K562 (cell line): Measurements from ENCODE around the gene MAGI1. TPM values are rescaled to one million over a fixed set of nuclear protein-coding genes. Genes with fewer than 3 reads are reported as not detected.
A peak's percentile ranks its signal among the peaks of the same experiment; 100 is the strongest.

Experiments used
- ATAC-seq: fragments of 200-7000 bp; cut with Tn5 transposase; 3 replicates; pipeline ENCODE4 v1.9.1; 2020; ENCODE audit warnings: moderate library complexity
- BruUV-seq: library from RNA; stranded (reverse); fragments of 400-500 nt; replicated peaks from 2 replicates; lab custom pipeline; 2021; lab: Mats Ljungman, UMichigan
- CTCF ChIA-PET: fragments of 300-600 bp; formaldehyde crosslinking; extraction: SDS; loops from one replicate; lab custom pipeline; 2021; ENCODE audit warnings: low intra/inter-chr PET ratio; lab: Yijun Ruan, JAX
- POLR2A ChIA-PET: fragments of 300-600, 350-650 bp; sonication (Branson Sonifier 250); formaldehyde crosslinking; extraction: SDS; loops from one replicate; lab custom pipeline; 2021; ENCODE audit warnings: antibody characterized with exemption, inconsistent platforms; lab: Yijun Ruan, JAX
- DNase-seq, 4 experiments: peaks; one replicate each; pipeline versions ENCODE4 v3.0.0 to v3.0.0-alpha.2; 2011 to 2018; ENCODE audit warnings: low spot score in 3 of 4, mixed read lengths in 3 of 4; ENCODE audit errors: extremely low read depth in 1 of 4
- FAIRE-seq: peaks from 2 replicates; lab custom pipeline; 2011; peaks lifted over from hg19 to GRCh38; lab: Jason Lieb, UNC
- H2AFZ ChIP-seq: 2 replicates; pipeline ENCODE4 v1.6.0; 2011; ENCODE audit warnings: low read depth, low read length, control low read depth, inconsistent platforms
- H3K27ac ChIP-seq: fragments of 200-600 bp; 3 replicates; pipeline ENCODE4 v1.8.0; 2011; ENCODE audit warnings: low read depth, mild to moderate bottlenecking, control low read depth, inconsistent platforms, low read length, moderate library complexity, mixed read lengths; ENCODE audit errors: extremely low read depth
- H3K27me3 ChIP-seq, 2 experiments: fragments of 300-600 bp in 1 of 2; 2 replicates in 1 of 2; 3 replicates in 1 of 2; pipeline versions ENCODE4 v1.6.0 to v1.8.0; 2011; ENCODE audit warnings: inconsistent platforms in 2 of 2, low read length in 2 of 2, mild to moderate bottlenecking in 1 of 2, mixed read lengths in 1 of 2, moderate library complexity in 1 of 2; ENCODE audit not compliant: control insufficient read depth in 2 of 2, insufficient read depth in 2 of 2
- H3K36me3 ChIP-seq: fragments of 300-600 bp; 3 replicates; pipeline ENCODE4 v1.8.0; 2011; ENCODE audit warnings: mild to moderate bottlenecking, low read length, inconsistent platforms; ENCODE audit not compliant: control insufficient read depth, insufficient read depth
- H3K4me1 ChIP-seq, 2 experiments: fragments of 200-600 bp in 1 of 2; replicated peaks in 1 of 2; 2 replicates in 1 of 2; 3 replicates in 1 of 2; pipeline versions ENCODE4 v1.5.1 to v1.8.0; 2011; ENCODE audit warnings: inconsistent platforms in 2 of 2, low read length in 2 of 2, mild to moderate bottlenecking in 1 of 2, mixed read lengths in 1 of 2, moderate library complexity in 1 of 2; ENCODE audit not compliant: control insufficient read depth in 2 of 2, insufficient read depth in 2 of 2
- H3K4me2 ChIP-seq: 2 replicates; pipeline ENCODE4 v1.6.1; 2011; ENCODE audit warnings: low read length, control low read depth, inconsistent platforms, mixed read lengths; ENCODE audit not compliant: insufficient read depth
- H3K4me3 ChIP-seq: fragments of 200-600 bp; sonication (generic), shearing (Covaris generic); 2 replicates; pipeline ENCODE4 v1.5.1; 2016; ENCODE audit warnings: control low read depth, inconsistent platforms
- H3K79me2 ChIP-seq: fragments of 200-600 bp; 3 replicates; pipeline ENCODE4 v1.8.0; 2011; ENCODE audit warnings: low read length, inconsistent platforms; ENCODE audit not compliant: control insufficient read depth, insufficient read depth
- H3K9ac ChIP-seq, 2 experiments: 2 replicates each; pipeline versions ENCODE4 v1.6.0 to v1.6.1; 2011; ENCODE audit warnings: low read depth in 2 of 2, low read length in 2 of 2, control low read depth in 1 of 2, inconsistent platforms in 1 of 2, mild to moderate bottlenecking in 1 of 2, mixed read lengths in 1 of 2; ENCODE audit not compliant: insufficient read depth in 1 of 2
- H3K9me1 ChIP-seq: one replicate; pipeline ENCODE4 v1.6.0; 2011; ENCODE audit warnings: inconsistent platforms, mild to moderate bottlenecking, low read length, moderate library complexity; ENCODE audit not compliant: control insufficient read depth, insufficient read depth
- H3K9me3 ChIP-seq: replicated peaks from 2 replicates; pipeline ENCODE4 v1.5.1; 2011; ENCODE audit warnings: low read depth, low read length, inconsistent platforms; ENCODE audit not compliant: control insufficient read depth, insufficient read depth
- H4K20me1 ChIP-seq: replicated peaks from 2 replicates; pipeline ENCODE4 v1.6.1; 2011; ENCODE audit warnings: low read length, inconsistent platforms, mixed read lengths; ENCODE audit not compliant: control insufficient read depth, insufficient read depth
- CEBPG ChIP-seq, 3 experiments: fragments of 200-800 bp in 1 of 3; sonication (Bioruptor generic) in 1 of 3; sonication (generic) in 1 of 3; formaldehyde crosslinking in 1 of 3; IDR thresholded peaks in 2 of 3; conservative IDR thresholded peaks in 1 of 3; 2 replicates each; pipeline versions ENCODE4 v1.6.1 to v1.8.0; 2016 to 2022; ENCODE audit warnings: missing compliant biosample characterization in 2 of 3, missing genetic modification characterization in 2 of 3, mild to moderate bottlenecking in 1 of 3, missing genetic modification reagents in 1 of 3
- NFIC ChIP-seq: fragments of 450-650 bp; IDR thresholded peaks from 2 replicates; pipeline ENCODE4 v1.6.1; 2017; ENCODE audit warnings: mild to moderate bottlenecking, inconsistent platforms
- SMAD4 ChIP-seq: fragments of 250-450 bp; sonication (Bioruptor Pico); conservative IDR thresholded peaks from 2 replicates; pipeline ENCODE4 v1.8.0; 2021; ENCODE audit warnings: inconsistent platforms, mild to moderate bottlenecking, moderate library complexity
- ZNF274 ChIP-seq: IDR thresholded peaks from 2 replicates; pipeline ENCODE4 v1.6.1; 2011; ENCODE audit warnings: low read depth, mild to moderate bottlenecking, low read length, moderate library complexity, borderline replicate concordance
- ZNF444 ChIP-seq: fragments of 250-450 bp; sonication (Bioruptor Pico); IDR thresholded peaks from 2 replicates; pipeline ENCODE4 v1.4.0; 2020; ENCODE audit warnings: mild to moderate bottlenecking, moderate library complexity
- WGBS: fragments of 100-300 bp; shearing (Covaris generic); methylation state at CpG from one replicate; pipeline ENCODE4 v1.1.6; 2016; ENCODE audit warnings: low coverage, mixed read lengths; ENCODE audit not compliant: insufficient coverage; ENCODE audit errors: missing lambda C conversion rate; 5-methylcytosine and 5-hydroxymethylcytosine counted together
- in situ Hi-C: fragments of 300-500 bp; cut with MboI; formaldehyde crosslinking; loops from 4 replicates; pipeline ENCODE4 v1.15.0; 2018; ENCODE audit warnings: inconsistent platforms, mixed read lengths
- intact Hi-C: fragments of 100-400 bp; cut with micrococcal nuclease; formaldehyde crosslinking; loops from 2 replicates; pipeline ENCODE4 v1.14.2; 2022
- polyA plus RNA-seq, 8 experiments: library from polyadenylated mRNA; depleted of rRNA in 4 of 8; stranded (reverse) in 5 of 8; unstranded in 3 of 8; fragments of >200 nt; fragmentation: Nextera tagmentation in 2 of 8; fragmentation: Illumina TruSeq in 1 of 8; extraction: Ambion mirVana in 2 of 8; extraction: Trizol in 1 of 8; gene quantifications; 2 replicates each; pipeline versions ENCODE4 v1.2.1 to v1.2.3, GENCODE V29; 2011 to 2014; ENCODE audit warnings: inconsistent platforms in 1 of 8, missing spikeins in 1 of 8
- total RNA-seq, 7 experiments: library from RNA; depleted of rRNA in 6 of 7; stranded (reverse); fragments of >200 nt in 6 of 7; fragmentation: Illumina TruSeq in 2 of 7; extraction: Trizol in 2 of 7; gene quantifications; 2 replicates each; pipeline versions ENCODE4 v1.2.1 to v1.2.3, GENCODE V29; 2011 to 2021; ENCODE audit warnings: low replicate concordance in 1 of 7
- TF ChIP-seq, protein P1 (sequence below): sonication (generic); formaldehyde crosslinking; IDR thresholded peaks from 2 replicates; pipeline ENCODE4 v1.4.0; 2020; ENCODE audit warnings: mild to moderate bottlenecking, missing genetic modification reagents
- TF ChIP-seq, protein P2 (sequence below): fragments of 450-650 bp; formaldehyde crosslinking; IDR thresholded peaks from 2 replicates; pipeline ENCODE4 v1.4.0; 2020; ENCODE audit warnings: mild to moderate bottlenecking, moderate library complexity
- TF ChIP-seq, protein P3 (sequence below), 2 experiments: fragments of 450-650 bp; IDR thresholded peaks; 2 replicates each; pipeline ENCODE4 v1.6.1; 2016; ENCODE audit warnings: mild to moderate bottlenecking in 2 of 2, borderline replicate concordance in 1 of 2, low read depth in 1 of 2, moderate library complexity in 1 of 2

The MAGI1 gene
- total and polyA plus RNA-seq, 9 of the 15 experiments (the other 6 are each of a cell fraction or from before 2014, with no cell fraction given): 7.8 to 59.4 (median 43.2) TPM

DNA sequence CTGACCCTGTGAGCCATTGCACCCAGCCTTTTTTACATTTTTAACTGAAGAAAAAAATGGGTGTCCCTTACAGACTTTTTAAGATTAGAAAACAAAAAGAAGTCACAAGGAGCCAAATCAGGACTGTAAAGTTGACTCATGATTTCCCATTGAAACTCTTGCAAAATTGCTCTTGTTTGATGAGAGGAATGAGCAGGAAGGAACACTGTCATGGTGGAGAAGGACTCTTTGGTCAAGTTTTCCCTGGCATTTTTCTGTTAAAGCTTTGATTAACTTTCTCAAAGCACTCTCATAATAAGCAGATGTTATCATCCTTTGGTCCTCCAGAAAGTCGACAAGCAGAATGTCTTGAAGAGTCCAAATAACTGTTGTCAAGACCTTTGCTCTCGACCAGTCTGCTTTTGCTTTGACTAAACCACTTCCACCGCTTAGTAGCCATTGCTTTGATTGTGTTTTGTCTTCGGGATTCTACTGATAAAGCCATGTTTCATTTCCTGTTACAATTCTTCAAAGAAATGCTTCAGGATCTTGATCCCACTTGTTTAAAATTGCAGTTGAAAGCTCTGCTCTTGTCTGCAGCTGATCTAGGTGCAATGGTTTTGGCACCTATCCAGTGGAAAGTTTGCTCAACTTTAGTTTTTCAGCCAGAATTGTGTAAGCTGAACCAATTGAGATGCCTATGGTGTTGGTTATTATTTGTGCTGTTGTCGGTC is 369.4 kb downstream of the MAGI1 start:
- Histone ChIP-seq H3K9ac (no peak overlapping the region), H3K79me2 (no peaks in the 10 kb centered on the region), H3K9me3 (no peaks in the 10 kb centered on the region), H3K36me3 (no peaks in the 10 kb centered on the region), H3K4me3 (no peak overlapping the region), H2AFZ (no peak overlapping the region), H3K4me2 (no peak overlapping the region), H3K9me1 (no peaks in the 10 kb centered on the region), H4K20me1 (no peaks in the 10 kb centered on the region), H3K4me1 (peaks cover 0 to 18% of the 10 kb centered on the region in 2 experiments; a peak in 3 of 5 replicates), H3K27ac (no peak overlapping the region), H3K27me3 (no peaks in the 10 kb centered on the region)
- ATAC-seq: no peak
- intact Hi-C loops (loop anchor here (10.0 kb wide), 1 partner anchor 325 kb away; no protein-coding TSS in a partner anchor), in situ Hi-C loops (loop anchor here (25.0 kb wide), 1 partner anchor 1343 kb away; no protein-coding TSS in a partner anchor)
- CTCF ChIA-PET: no interaction called here
- FAIRE-seq: peak; percentile 69
- peak in 1 of 4 experiments; percentile 18 for DNase-seq
- POLR2A ChIA-PET: no interaction called here
- no TSS peak for BruUV-seq
- 3% methylated on average over 5 of the region's 5 CpGs for WGBS
- no peak for TF ChIP-seq ZNF444 (CRISPR knock-in tag)
- TF ChIP-seq, protein P1, sequence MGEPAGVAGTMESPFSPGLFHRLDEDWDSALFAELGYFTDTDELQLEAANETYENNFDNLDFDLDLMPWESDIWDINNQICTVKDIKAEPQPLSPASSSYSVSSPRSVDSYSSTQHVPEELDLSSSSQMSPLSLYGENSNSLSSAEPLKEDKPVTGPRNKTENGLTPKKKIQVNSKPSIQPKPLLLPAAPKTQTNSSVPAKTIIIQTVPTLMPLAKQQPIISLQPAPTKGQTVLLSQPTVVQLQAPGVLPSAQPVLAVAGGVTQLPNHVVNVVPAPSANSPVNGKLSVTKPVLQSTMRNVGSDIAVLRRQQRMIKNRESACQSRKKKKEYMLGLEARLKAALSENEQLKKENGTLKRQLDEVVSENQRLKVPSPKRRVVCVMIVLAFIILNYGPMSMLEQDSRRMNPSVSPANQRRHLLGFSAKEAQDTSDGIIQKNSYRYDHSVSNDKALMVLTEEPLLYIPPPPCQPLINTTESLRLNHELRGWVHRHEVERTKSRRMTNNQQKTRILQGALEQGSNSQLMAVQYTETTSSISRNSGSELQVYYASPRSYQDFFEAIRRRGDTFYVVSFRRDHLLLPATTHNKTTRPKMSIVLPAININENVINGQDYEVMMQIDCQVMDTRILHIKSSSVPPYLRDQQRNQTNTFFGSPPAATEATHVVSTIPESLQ (CRISPR knock-in tag): no peak
- TF ChIP-seq, protein P2, sequence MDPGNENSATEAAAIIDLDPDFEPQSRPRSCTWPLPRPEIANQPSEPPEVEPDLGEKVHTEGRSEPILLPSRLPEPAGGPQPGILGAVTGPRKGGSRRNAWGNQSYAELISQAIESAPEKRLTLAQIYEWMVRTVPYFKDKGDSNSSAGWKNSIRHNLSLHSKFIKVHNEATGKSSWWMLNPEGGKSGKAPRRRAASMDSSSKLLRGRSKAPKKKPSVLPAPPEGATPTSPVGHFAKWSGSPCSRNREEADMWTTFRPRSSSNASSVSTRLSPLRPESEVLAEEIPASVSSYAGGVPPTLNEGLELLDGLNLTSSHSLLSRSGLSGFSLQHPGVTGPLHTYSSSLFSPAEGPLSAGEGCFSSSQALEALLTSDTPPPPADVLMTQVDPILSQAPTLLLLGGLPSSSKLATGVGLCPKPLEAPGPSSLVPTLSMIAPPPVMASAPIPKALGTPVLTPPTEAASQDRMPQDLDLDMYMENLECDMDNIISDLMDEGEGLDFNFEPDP (CRISPR knock-in tag): no peak
- TF ChIP-seq NFIC: peak; percentile 73
- peak; percentile 93 for TF ChIP-seq SMAD4 (CRISPR knock-in tag)
- TF ChIP-seq, protein P3, sequence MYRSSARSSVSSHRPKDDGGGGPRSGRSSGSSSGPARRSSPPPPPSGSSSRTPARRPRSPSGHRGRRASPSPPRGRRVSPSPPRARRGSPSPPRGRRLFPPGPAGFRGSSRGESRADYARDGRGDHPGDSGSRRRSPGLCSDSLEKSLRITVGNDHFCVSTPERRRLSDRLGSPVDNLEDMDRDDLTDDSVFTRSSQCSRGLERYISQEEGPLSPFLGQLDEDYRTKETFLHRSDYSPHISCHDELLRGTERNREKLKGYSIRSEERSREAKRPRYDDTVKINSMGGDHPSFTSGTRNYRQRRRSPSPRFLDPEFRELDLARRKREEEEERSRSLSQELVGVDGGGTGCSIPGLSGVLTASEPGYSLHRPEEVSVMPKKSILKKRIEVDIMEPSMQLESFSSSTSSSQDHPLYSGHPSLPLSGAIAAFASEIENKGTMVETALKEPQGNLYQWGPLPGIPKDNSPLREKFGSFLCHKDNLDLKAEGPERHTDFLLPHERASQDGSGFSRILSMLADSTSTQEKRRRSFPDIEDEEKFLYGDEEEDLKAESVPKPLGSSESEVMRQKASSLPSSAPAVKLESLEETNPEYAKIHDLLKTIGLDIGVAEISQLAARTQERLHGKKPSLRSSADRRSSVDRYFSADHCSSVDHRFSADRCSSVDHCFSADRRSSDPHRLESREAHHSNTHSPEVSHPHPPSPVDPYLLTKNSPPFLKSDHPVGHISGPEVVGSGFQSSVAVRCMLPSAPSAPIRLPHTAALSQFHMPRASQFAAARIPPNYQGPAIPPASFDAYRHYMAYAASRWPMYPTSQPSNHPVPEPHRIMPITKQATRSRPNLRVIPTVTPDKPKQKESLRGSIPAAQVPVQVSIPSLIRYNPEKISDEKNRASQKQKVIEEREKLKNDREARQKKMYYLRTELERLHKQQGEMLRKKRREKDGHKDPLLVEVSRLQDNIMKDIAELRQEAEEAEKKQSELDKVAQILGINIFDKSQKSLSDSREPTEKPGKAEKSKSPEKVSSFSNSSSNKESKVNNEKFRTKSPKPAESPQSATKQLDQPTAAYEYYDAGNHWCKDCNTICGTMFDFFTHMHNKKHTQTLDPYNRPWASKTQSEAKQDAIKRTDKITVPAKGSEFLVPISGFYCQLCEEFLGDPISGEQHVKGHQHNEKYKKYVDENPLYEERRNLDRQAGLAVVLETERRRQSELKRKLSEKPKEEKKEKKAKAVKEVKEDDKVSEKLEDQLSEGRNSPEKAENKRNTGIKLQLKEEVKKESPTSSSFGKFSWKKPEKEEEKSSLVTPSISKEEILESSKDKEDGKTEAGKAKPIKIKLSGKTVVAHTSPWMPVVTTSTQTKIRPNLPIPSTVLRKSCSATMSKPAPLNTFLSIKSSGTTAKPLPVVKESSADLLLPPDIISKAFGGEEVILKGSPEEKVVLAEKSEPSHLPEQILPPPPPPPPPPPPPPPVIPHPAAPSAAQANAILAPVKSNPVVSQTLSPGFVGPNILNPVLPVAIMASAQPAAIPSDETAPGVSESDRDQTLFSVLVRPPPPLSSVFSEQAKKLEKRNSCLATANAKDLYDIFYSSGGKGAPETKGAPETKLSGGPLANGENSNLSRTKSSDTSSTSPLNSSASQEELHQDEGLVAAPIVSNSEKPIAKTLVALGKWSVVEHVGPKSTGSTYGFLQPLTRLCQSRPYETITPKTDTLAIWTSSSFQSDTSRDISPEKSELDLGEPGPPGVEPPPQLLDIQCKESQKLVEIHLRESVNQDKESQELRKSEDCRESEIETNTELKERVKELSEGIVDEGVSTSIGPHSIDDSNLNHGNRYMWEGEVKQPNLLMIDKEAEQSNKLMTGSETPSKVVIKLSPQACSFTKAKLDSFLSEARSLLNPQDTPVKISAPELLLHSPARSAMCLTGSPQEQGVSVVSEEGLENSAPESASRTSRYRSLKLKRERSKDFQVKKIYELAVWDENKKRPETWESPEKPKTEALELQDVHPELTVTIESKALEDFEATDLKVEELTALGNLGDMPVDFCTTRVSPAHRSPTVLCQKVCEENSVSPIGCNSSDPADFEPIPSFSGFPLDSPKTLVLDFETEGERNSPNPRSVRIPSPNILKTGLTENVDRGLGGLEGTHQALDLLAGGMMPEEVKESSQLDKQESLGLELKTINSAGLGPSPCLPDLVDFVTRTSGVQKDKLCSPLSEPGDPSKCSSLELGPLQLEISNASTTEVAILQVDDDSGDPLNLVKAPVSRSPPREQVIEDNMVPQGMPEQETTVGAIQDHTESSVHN (IDR thresholded peaks at IDR 0.05; ENCODE audit: borderline replicate concordance in 1 of 2, low read depth in 1 of 2): no peak
- TF ChIP-seq ZNF274: no peak
- TF ChIP-seq CEBPG (CRISPR knock-in tag; IDR thresholded peaks at IDR 0.05): no peak
- peak in 1 of 2 experiments; percentile 50; a peak in 2 of 4 replicates for TF ChIP-seq CEBPG (tag; conservative IDR thresholded peaks at IDR 0.05 in 1 of 2, IDR thresholded peaks at IDR 0.05 in 1 of 2)
